Right lobe of liver (tissue), 6 donors: ENCODE measurements around the gene AFAP1L1. TPM values are rescaled to one million over a fixed set of nuclear protein-coding genes. Genes with fewer than 3 reads are reported as not detected.

Experiments used
- ATAC-seq, 4 donors: fragments of 200-7000 bp; cut with Tn5 transposase; one replicate each; pipeline ENCODE4 v1.9.1; 2020; ENCODE audit warnings: mild to moderate bottlenecking in 4 of 4, moderate library complexity in 4 of 4
- DNase-seq, 3 donors: peaks; one replicate each; pipeline ENCODE4 v3.0.0-alpha.2; 2020
- H3K27ac ChIP-seq, 3 donors: fragments of 200-600 bp; one replicate each; pipeline ENCODE4 v1.8.0; 2022
- H3K27me3 ChIP-seq, 2 donors: fragments of 200-600 bp; one replicate each; pipeline ENCODE4 v1.8.0; 2022
- H3K36me3 ChIP-seq, 4 donors: fragments of 200-600 bp; sonication (generic) in 1 of 4; one replicate each; pipeline versions ENCODE4 v1.5.1 to v1.8.0; 2017 to 2022; ENCODE audit warnings: control low read depth in 1 of 4
- H3K4me1 ChIP-seq, 4 donors: fragments of 200-600 bp; sonication (generic) in 1 of 4; one replicate each; pipeline versions ENCODE4 v1.5.1 to v1.8.0; 2017 to 2022; ENCODE audit warnings: control low read depth in 1 of 4
- H3K4me3 ChIP-seq, 3 donors: fragments of 200-600 bp; one replicate each; pipeline ENCODE4 v1.8.0; 2022
- H3K9me3 ChIP-seq, 4 donors: fragments of 200-600 bp; sonication (generic) in 1 of 4; one replicate each; pipeline versions ENCODE4 v1.5.1 to v1.8.0; 2017 to 2022; ENCODE audit warnings: control low read depth in 1 of 4
- POLR2A ChIP-seq: fragments of 450-650 bp; IDR thresholded peaks from one replicate; pipeline ENCODE4 v1.6.1; 2017; ENCODE audit warnings: antibody characterized with exemption, mild to moderate bottlenecking
- WGBS: methylation state at CpG from one replicate; pipeline ENCODE4 v1.1.6; 2018; ENCODE audit warnings: low coverage, low lambda C conversion rate; ENCODE audit not compliant: insufficient coverage; ENCODE audit errors: missing lambda C conversion rate; 5-methylcytosine and 5-hydroxymethylcytosine counted together
- intact Hi-C, 2 donors: fragments of 100-400 bp; cut with DNase I; formaldehyde crosslinking; loops; one replicate each; pipeline versions ENCODE4 v1.11.2 to v1.14.1; 2022
- total RNA-seq, 6 experiments: library from RNA; depleted of rRNA in 2 of 6; stranded (reverse); fragments of >200 nt in 2 of 6; fragmentation: NEBNext Ultra II Directional in 3 of 6; extraction: Animal tissue kit (Norgen Biotek cat#: 25700) in 3 of 6; gene quantifications; one replicate each; pipeline versions ENCODE4 v1.1.0 to v1.2.4, GENCODE V29; 2016 to 2023
- TF ChIP-seq, protein P1 (sequence below), 4 donors: fragments of 200-600 bp in 3 of 4; fragments of 450-650 bp in 1 of 4; IDR thresholded peaks; one replicate each; pipeline versions ENCODE4 v1.5.1 to v1.8.0; 2016 to 2022; ENCODE audit warnings: antibody characterized with exemption in 4 of 4, mild to moderate bottlenecking in 2 of 4
- donor health status: DM: no; HTN: yes; CAD: no.
- donor health status: DM: no; HTN: no; CAD: no.
- donor health status: DM: no; HTN: no; CAD: no.
- donor health status: DM: no; HTN: yes; CAD: no.
- donor health status: DM: no; HTN: yes; CAD: no.

AFAP1L1 gene
- total RNA-seq, 6 experiments from 2014 or later, result 3.1 to 6.6 (median 5.2) TPM

DNA sequence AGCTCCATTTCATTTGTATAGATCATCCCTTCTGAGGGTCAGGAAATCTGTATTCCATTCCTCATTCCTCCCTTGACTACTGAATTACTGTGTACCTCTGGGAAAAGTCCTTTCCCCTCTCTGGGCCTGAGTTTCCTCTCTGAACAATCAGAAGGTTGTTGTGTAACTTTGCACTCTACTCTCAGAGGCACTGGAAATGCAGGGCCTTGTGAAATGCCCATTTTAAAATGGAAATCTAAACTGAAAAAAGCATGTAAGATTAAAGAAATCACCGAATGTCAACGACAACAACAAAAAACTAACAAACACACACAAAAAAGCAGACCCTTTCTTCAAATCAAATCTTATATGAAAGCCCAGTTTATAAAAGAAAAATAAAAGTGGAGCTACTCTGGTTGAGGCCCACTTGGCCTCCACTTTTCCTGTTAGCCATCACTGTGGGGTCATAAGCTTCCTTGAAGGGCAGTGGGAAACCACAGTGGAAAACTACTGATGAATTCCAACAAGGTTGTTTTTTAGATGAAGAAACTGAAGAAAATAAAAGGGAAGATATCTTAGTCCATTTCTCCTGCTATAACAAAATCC lies 52.1 kb downstream of the AFAP1L1 start:
- no peak overlapping the region for H3K4me3 ChIP-seq
- no peak overlapping the region for H3K27ac ChIP-seq
- TF ChIP-seq POLR2A, result no peak
- TF ChIP-seq, protein P1, sequence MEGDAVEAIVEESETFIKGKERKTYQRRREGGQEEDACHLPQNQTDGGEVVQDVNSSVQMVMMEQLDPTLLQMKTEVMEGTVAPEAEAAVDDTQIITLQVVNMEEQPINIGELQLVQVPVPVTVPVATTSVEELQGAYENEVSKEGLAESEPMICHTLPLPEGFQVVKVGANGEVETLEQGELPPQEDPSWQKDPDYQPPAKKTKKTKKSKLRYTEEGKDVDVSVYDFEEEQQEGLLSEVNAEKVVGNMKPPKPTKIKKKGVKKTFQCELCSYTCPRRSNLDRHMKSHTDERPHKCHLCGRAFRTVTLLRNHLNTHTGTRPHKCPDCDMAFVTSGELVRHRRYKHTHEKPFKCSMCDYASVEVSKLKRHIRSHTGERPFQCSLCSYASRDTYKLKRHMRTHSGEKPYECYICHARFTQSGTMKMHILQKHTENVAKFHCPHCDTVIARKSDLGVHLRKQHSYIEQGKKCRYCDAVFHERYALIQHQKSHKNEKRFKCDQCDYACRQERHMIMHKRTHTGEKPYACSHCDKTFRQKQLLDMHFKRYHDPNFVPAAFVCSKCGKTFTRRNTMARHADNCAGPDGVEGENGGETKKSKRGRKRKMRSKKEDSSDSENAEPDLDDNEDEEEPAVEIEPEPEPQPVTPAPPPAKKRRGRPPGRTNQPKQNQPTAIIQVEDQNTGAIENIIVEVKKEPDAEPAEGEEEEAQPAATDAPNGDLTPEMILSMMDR (IDR thresholded peaks at IDR 0.05), result no peak
- H3K27me3 ChIP-seq, result no peaks in the 10 kb centered on the region
- DNase-seq, result no peak
- no peaks in the 10 kb centered on the region for H3K36me3 ChIP-seq
- WGBS, result 59% methylated on average over 2 of the region's 2 CpGs
- intact Hi-C loops, result no loop called here
- ATAC-seq, result no peak
- no peaks in the 10 kb centered on the region for H3K9me3 ChIP-seq
- peaks cover 0 to 18% (median 3%) of the 10 kb centered on the region in 4 donors for H3K4me1 ChIP-seq

DNA sequence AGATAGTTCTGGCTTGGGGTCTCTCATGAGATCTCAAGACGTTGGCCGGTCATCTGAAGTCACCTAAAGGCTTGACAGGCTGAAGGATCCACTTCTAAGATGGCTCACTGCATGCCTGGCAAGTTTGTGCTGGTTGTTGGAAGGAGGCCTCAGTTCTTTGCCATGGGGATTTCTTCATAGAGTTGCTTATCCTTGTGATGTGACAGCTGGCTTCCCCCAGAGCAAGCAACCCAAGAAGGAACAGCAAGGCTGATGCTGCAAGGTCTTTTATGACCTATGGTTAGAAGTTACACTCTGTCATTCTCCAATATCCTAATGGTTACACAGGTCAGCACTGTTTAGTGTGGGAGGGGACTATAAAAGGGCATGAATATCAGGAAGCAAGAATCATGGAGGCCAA lies 53.0 kb downstream of the AFAP1L1 start:
- 88% methylated on average over 2 of the region's 2 CpGs for WGBS
- Histone ChIP-seq H3K36me3 (no peaks in the 10 kb centered on the region), H3K4me1 (peaks cover 0 to 18% (median 3%) of the 10 kb centered on the region in 4 donors), H3K9me3 (no peaks in the 10 kb centered on the region), H3K27me3 (no peaks in the 10 kb centered on the region), H3K4me3 (no peak overlapping the region), H3K27ac (no peak overlapping the region)
- intact Hi-C loops, result no loop called here
- ATAC-seq (no peak), DNase-seq (no peak)
- no peak for TF ChIP-seq POLR2A
- TF ChIP-seq, protein P1 (IDR thresholded peaks at IDR 0.05), result no peak

DNA sequence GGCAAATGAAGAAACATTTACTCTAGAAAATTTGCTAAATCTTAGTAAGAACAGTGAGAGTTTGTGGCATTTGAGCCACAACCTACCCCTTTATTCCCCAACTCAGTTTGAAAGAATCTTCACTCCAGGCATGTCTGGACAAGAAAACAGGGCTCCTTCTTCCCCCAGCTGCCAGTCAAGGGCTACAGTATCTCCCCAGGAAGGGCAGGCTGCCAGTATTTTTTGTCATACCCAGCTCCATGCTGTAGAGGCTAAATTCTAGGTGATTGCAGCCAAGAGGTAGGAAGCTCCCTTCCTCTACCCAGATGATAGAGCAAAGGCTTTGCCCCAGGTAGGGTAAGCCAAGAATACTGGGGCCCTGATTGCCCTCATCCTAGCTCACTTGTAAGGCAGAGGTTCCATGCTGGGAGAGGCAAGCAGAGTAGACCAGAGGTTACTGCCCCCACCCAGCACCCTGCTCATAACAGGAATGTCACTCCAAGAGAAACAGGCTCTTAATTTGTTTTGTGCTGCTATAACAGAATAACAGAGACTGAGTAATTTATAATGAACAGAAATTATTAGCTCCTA lies 53.6 kb downstream of the AFAP1L1 start:
- no peaks in the 10 kb centered on the region for H3K36me3 ChIP-seq
- H3K4me3 ChIP-seq, result no peak overlapping the region
- ATAC-seq (no peak), DNase-seq (no peak)
- intact Hi-C loops, result no loop called here
- TF ChIP-seq, protein P1 (IDR thresholded peaks at IDR 0.05), result no peak
- TF ChIP-seq POLR2A, result no peak
- H3K27ac ChIP-seq, result no peak overlapping the region
- no peaks in the 10 kb centered on the region for H3K27me3 ChIP-seq
- peaks cover 0 to 18% (median 3%) of the 10 kb centered on the region in 4 donors for H3K4me1 ChIP-seq
- no peaks in the 10 kb centered on the region for H3K9me3 ChIP-seq

DNA sequence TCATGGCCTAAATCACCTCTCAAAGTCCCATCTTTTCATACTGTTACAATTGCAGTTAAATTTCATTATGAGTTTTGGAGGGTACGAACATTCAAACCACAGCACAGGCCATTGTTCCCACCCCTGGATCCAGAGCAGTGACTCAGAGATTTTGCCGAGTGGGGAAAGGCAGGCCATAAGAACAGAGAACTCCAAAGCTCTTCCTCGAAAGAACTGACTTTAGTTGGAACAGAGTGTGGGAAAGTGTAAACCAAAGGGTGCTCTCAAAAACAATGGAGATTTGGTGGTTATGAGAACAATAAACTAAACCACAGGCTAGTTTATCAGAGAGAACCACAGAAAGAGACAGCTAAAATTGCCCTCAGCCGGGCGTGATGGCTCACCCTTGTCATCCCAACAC lies 54.2 kb downstream of the AFAP1L1 start:
- Histone ChIP-seq H3K27ac (no peak overlapping the region), H3K36me3 (no peaks in the 10 kb centered on the region), H3K4me1 (peaks cover 0 to 11% (median 0%) of the 10 kb centered on the region in 4 donors), H3K27me3 (no peaks in the 10 kb centered on the region), H3K9me3 (no peaks in the 10 kb centered on the region), H3K4me3 (no peak overlapping the region)
- intact Hi-C loops, result no loop called here
- 85% methylated on average over 3 of the region's 5 CpGs for WGBS
- TF ChIP-seq, protein P1 (IDR thresholded peaks at IDR 0.05), result no peak
- TF ChIP-seq POLR2A, result no peak
- no peak for ATAC-seq
- no peak for DNase-seq
